Upper lobe of left lung (tissue), 6 donors: ENCODE results near the gene CLCA1. TPM values are rescaled to one million over a fixed set of nuclear protein-coding genes. Genes with fewer than 3 reads are reported as not detected.

Experiments
- ATAC-seq, 2 donors: fragments of 200-7000 bp; cut with Tn5 transposase; one replicate each; pipeline ENCODE4 v1.9.1; 2022; ENCODE audit warnings: mild to moderate bottlenecking in 2 of 2, moderate library complexity in 2 of 2; ENCODE audit not compliant: low FRiP score in 2 of 2
- DNase-seq, 2 donors: peaks; one replicate each; pipeline ENCODE4 v3.0.0-alpha.2; 2019 to 2020
- H3K27ac ChIP-seq, 4 donors: fragments of 200-600 bp; sonication (generic); one replicate each; pipeline ENCODE4 v1.5.1; 2016 to 2019
- H3K27me3 ChIP-seq, 4 donors: fragments of 200-600 bp; sonication (generic); one replicate each; pipeline ENCODE4 v1.5.1; 2017 to 2019
- H3K36me3 ChIP-seq, 4 donors: fragments of 200-600 bp; sonication (generic); one replicate each; pipeline ENCODE4 v1.5.1; 2016 to 2019
- H3K4me1 ChIP-seq, 4 donors: fragments of 200-600 bp; sonication (generic); one replicate each; pipeline ENCODE4 v1.5.1; 2018 to 2019
- H3K4me3 ChIP-seq, 4 donors: fragments of 200-600 bp; sonication (generic); one replicate each; pipeline ENCODE4 v1.5.1; 2017 to 2019; ENCODE audit warnings: mild to moderate bottlenecking in 2 of 4, moderate library complexity in 1 of 4
- H3K9me3 ChIP-seq, 4 donors: fragments of 200-600 bp; sonication (generic); one replicate each; pipeline ENCODE4 v1.5.1; 2018 to 2019
- EP300 ChIP-seq, 4 donors: sonication (generic); formaldehyde crosslinking; IDR thresholded peaks; one replicate each; pipeline ENCODE4 v1.5.1; 2017; ENCODE audit warnings: antibody characterized with exemption in 4 of 4, control low read depth in 2 of 4
- POLR2A ChIP-seq, 4 donors: fragments of 450-650 bp; IDR thresholded peaks; one replicate each; pipeline ENCODE4 v1.5.1; 2016 to 2017; ENCODE audit warnings: antibody characterized with exemption in 4 of 4, mild to moderate bottlenecking in 2 of 4
- POLR2AphosphoS5 ChIP-seq, 2 donors: sonication (generic); formaldehyde crosslinking; IDR thresholded peaks; one replicate each; pipeline ENCODE4 v1.5.1; 2017; ENCODE audit warnings: antibody characterized with exemption in 2 of 2
- WGBS, 2 donors: methylation state at CpG; one replicate each; pipeline ENCODE4 v1.1.5; 2017 to 2018; 5-methylcytosine and 5-hydroxymethylcytosine counted together
- total RNA-seq, 6 donors: library from RNA; depleted of rRNA in 4 of 6; stranded (reverse); fragments of >200 nt in 4 of 6; gene quantifications; one replicate each; pipeline versions ENCODE4 v1.1.0 to v1.2.1, GENCODE V29; 2016 to 2021
- TF ChIP-seq, protein P1 (sequence below), 6 experiments: fragments of 450-650 bp in 4 of 6; fragments of 200-600 bp in 2 of 6; sonication (generic) in 2 of 6; IDR thresholded peaks; one replicate each; pipeline ENCODE4 v1.5.1; 2016 to 2019; ENCODE audit warnings: antibody characterized with exemption in 6 of 6
- donor health status: DM: no; HTN: no; CAD: no; lungs with moderate emphysema.
- donor health status: DM: no; HTN: yes; CAD: no; lungs with severe emphysema.

The CLCA1 gene
- total RNA-seq, 6 donors from 2014 or later, result 0.11 to 0.27 TPM; not detected in 4

DNA sequence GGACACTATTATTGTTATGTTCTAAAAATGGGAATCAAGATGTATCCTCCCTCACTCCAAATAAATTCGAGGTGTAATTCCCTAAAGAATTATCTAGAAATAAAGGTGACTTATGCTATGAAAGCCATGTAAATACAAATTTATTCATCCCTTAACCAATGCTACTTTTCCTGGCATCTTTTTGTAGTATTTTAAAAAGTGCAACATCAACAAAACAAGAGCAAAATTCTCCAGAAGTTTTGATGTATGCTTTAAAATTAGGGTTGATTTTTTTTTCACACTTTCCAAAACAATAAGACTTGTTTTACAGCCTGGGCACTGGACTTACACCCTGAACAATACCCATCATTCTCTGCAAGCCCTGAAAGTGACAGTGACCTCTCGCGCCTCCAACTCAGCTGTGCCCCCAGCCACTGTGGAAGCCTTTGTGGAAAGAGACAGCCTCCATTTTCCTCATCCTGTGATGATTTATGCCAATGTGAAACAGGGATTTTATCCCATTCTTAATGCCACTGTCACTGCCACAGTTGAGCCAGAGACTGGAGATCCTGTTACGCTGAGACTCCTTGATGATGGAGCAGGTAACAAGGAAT is 21.4 kb upstream of the CLCA1 start:
- TF ChIP-seq EP300 (IDR thresholded peaks at IDR 0.05) (no peak), POLR2AphosphoS5 (IDR thresholded peaks at IDR 0.05) (no peak), POLR2A (IDR thresholded peaks at IDR 0.05) (no peak)
- TF ChIP-seq, protein P1, sequence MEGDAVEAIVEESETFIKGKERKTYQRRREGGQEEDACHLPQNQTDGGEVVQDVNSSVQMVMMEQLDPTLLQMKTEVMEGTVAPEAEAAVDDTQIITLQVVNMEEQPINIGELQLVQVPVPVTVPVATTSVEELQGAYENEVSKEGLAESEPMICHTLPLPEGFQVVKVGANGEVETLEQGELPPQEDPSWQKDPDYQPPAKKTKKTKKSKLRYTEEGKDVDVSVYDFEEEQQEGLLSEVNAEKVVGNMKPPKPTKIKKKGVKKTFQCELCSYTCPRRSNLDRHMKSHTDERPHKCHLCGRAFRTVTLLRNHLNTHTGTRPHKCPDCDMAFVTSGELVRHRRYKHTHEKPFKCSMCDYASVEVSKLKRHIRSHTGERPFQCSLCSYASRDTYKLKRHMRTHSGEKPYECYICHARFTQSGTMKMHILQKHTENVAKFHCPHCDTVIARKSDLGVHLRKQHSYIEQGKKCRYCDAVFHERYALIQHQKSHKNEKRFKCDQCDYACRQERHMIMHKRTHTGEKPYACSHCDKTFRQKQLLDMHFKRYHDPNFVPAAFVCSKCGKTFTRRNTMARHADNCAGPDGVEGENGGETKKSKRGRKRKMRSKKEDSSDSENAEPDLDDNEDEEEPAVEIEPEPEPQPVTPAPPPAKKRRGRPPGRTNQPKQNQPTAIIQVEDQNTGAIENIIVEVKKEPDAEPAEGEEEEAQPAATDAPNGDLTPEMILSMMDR (IDR thresholded peaks at IDR 0.05), result no peak
- Histone ChIP-seq H3K4me3 (no peak overlapping the region), H3K4me1 (no peaks in the 10 kb centered on the region), H3K36me3 (no peaks in the 10 kb centered on the region), H3K27me3 (no peaks in the 10 kb centered on the region), H3K27ac (no peak overlapping the region), H3K9me3 (no peaks in the 10 kb centered on the region)
- DNase-seq (no peak), ATAC-seq (no peak)
- 76 to 88% methylated on average over 4 of the region's 4 CpGs for WGBS, 2 donors

DNA sequence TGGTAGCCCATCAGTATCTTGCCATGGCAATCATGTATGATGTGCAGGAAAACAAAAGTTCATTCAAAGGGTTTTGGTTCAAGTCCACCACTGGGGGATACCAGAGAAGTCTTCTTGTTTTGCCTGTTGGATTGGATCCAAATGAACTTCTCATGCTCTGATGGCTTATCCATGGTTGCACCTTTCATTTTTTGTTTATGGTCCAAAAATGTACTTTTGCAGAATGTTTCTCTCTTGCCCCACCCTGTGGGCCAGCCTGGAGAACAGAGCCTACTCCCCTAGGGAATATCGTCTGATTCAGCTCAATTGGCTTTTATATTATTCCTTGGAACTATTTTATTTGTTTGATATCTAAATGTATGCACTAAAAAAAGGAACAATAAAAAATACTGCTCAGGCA is 20.1 kb upstream of the CLCA1 start:
- TF ChIP-seq, protein P1 (IDR thresholded peaks at IDR 0.05), result no peak
- TF ChIP-seq EP300 (IDR thresholded peaks at IDR 0.05) (no peak), POLR2A (IDR thresholded peaks at IDR 0.05) (no peak), POLR2AphosphoS5 (IDR thresholded peaks at IDR 0.05) (no peak)
- ATAC-seq (no peak), DNase-seq (no peak)
- H3K36me3 ChIP-seq, result no peaks in the 10 kb centered on the region
- no peaks in the 10 kb centered on the region for H3K27me3 ChIP-seq
- H3K27ac ChIP-seq, result no peak overlapping the region
- no peak overlapping the region for H3K4me3 ChIP-seq
- H3K4me1 ChIP-seq, result no peaks in the 10 kb centered on the region
- WGBS, 2 donors, result 83 to 88% methylated on average over 1 of the region's 1 CpG
- H3K9me3 ChIP-seq, result no peaks in the 10 kb centered on the region

DNA sequence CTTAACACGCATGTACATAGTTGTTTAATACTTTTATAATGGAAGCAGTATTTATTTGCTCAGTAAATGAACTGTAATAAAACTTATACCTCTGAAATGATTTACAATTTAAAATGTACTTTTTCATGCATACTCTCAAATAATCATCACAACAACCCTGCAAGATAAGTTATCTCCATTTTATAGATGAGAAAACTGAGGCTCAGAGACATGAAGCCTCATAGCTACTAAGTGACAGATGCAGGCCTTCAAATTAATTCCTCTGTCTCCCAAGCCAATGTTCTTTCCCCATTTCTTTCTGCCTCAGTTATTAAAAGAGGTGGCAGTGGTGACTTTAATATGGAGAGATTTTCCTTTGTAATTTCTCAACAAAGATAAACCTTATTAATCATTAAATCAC is 19.6 kb upstream of the CLCA1 start:
- no peak for ATAC-seq
- no peaks in the 10 kb centered on the region for H3K4me1 ChIP-seq
- no peak for DNase-seq
- TF ChIP-seq EP300 (IDR thresholded peaks at IDR 0.05) (no peak), POLR2AphosphoS5 (IDR thresholded peaks at IDR 0.05) (no peak), POLR2A (IDR thresholded peaks at IDR 0.05) (no peak)
- TF ChIP-seq, protein P1 (IDR thresholded peaks at IDR 0.05), result no peak
- H3K9me3 ChIP-seq, result no peaks in the 10 kb centered on the region
- no peak overlapping the region for H3K27ac ChIP-seq
- no peak overlapping the region for H3K4me3 ChIP-seq
- no peaks in the 10 kb centered on the region for H3K27me3 ChIP-seq
- H3K36me3 ChIP-seq, result no peaks in the 10 kb centered on the region
- WGBS, 2 donors, result 93 to 96% methylated on average over 1 of the region's 1 CpG

DNA sequence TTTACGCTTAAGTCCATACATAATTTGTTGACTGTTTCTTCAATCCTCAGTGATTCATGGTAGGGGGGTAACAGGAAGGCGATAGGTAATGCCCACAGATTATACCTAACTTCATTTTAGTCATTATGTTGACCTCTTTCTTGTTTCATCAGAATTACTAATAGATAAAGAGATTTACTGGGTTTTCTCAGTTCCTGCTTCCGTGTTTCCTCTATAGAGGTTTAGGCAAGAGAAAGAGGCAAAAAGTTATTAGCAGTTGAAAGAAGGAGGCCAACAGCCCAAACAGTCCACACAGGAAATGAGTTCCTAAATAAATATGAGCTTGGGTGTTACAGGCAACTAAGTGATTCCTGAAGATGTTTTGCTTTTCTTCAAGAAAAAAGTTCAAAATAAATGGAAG is 17.9 kb upstream of the CLCA1 start:
- ATAC-seq (no peak), DNase-seq (no peak)
- 63 to 64% methylated on average over 3 of the region's 3 CpGs for WGBS, 2 donors
- no peak overlapping the region for H3K27ac ChIP-seq
- H3K4me1 ChIP-seq, result no peaks in the 10 kb centered on the region
- H3K4me3 ChIP-seq, result no peak overlapping the region
- TF ChIP-seq, protein P1 (IDR thresholded peaks at IDR 0.05), result no peak
- TF ChIP-seq EP300 (IDR thresholded peaks at IDR 0.05), result no peak
- no peak for TF ChIP-seq POLR2AphosphoS5 (IDR thresholded peaks at IDR 0.05)
- no peak for TF ChIP-seq POLR2A (IDR thresholded peaks at IDR 0.05)
- no peaks in the 10 kb centered on the region for H3K36me3 ChIP-seq
- H3K27me3 ChIP-seq, result no peaks in the 10 kb centered on the region
- no peaks in the 10 kb centered on the region for H3K9me3 ChIP-seq

DNA sequence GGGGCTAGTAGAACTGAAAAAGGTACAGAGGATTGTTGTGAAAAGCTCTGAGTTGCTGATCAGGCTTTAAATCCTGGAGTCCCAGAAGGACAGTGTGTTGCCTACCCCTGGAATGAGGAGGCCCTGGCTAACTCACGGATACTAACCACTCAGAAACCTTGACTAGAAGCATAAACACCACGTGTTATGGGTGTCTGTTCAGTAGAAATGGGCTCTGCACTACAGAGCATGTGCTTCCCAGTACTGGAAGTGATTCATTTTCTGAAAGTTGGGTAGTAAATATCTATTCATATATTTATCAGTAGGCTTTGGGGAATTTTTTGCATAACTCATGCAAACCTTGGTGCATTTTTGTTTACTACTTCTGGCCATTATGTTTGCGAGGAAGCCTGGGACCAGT is 15.1 kb upstream of the CLCA1 start:
- Histone ChIP-seq H3K4me1 (no peaks in the 10 kb centered on the region), H3K36me3 (no peaks in the 10 kb centered on the region), H3K4me3 (no peak overlapping the region), H3K9me3 (no peaks in the 10 kb centered on the region), H3K27ac (no peak overlapping the region), H3K27me3 (no peaks in the 10 kb centered on the region)
- DNase-seq (no peak), ATAC-seq (no peak)
- TF ChIP-seq, protein P1 (IDR thresholded peaks at IDR 0.05), result no peak
- TF ChIP-seq EP300 (IDR thresholded peaks at IDR 0.05) (no peak), POLR2AphosphoS5 (IDR thresholded peaks at IDR 0.05) (no peak), POLR2A (IDR thresholded peaks at IDR 0.05) (no peak)
- WGBS, 2 donors, result 77 to 85% methylated on average over 3 of the region's 3 CpGs
